A549 treated with RU486 at 1 μM for 4 hours (cell line): ENCODE results near the gene ADGRV1. TPM values are rescaled to one million over a fixed set of nuclear protein-coding genes. Genes with fewer than 3 reads are reported as not detected.

Experiments
- total RNA-seq: library from RNA; stranded (reverse); fragments of 200-300 nt; extraction: Qiagen RNA extraction; gene quantifications from 5 replicates; pipeline ENCODE4 v1.2.3, GENCODE V29; 2022; ENCODE audit warnings: low read depth

Gene ADGRV1, protein sequence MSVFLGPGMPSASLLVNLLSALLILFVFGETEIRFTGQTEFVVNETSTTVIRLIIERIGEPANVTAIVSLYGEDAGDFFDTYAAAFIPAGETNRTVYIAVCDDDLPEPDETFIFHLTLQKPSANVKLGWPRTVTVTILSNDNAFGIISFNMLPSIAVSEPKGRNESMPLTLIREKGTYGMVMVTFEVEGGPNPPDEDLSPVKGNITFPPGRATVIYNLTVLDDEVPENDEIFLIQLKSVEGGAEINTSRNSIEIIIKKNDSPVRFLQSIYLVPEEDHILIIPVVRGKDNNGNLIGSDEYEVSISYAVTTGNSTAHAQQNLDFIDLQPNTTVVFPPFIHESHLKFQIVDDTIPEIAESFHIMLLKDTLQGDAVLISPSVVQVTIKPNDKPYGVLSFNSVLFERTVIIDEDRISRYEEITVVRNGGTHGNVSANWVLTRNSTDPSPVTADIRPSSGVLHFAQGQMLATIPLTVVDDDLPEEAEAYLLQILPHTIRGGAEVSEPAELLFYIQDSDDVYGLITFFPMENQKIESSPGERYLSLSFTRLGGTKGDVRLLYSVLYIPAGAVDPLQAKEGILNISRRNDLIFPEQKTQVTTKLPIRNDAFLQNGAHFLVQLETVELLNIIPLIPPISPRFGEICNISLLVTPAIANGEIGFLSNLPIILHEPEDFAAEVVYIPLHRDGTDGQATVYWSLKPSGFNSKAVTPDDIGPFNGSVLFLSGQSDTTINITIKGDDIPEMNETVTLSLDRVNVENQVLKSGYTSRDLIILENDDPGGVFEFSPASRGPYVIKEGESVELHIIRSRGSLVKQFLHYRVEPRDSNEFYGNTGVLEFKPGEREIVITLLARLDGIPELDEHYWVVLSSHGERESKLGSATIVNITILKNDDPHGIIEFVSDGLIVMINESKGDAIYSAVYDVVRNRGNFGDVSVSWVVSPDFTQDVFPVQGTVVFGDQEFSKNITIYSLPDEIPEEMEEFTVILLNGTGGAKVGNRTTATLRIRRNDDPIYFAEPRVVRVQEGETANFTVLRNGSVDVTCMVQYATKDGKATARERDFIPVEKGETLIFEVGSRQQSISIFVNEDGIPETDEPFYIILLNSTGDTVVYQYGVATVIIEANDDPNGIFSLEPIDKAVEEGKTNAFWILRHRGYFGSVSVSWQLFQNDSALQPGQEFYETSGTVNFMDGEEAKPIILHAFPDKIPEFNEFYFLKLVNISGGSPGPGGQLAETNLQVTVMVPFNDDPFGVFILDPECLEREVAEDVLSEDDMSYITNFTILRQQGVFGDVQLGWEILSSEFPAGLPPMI (N-terminal part only)
- 0.42 to 1.1 TPM (median 0.82 TPM) in 5 replicates for total RNA-seq

DNA sequence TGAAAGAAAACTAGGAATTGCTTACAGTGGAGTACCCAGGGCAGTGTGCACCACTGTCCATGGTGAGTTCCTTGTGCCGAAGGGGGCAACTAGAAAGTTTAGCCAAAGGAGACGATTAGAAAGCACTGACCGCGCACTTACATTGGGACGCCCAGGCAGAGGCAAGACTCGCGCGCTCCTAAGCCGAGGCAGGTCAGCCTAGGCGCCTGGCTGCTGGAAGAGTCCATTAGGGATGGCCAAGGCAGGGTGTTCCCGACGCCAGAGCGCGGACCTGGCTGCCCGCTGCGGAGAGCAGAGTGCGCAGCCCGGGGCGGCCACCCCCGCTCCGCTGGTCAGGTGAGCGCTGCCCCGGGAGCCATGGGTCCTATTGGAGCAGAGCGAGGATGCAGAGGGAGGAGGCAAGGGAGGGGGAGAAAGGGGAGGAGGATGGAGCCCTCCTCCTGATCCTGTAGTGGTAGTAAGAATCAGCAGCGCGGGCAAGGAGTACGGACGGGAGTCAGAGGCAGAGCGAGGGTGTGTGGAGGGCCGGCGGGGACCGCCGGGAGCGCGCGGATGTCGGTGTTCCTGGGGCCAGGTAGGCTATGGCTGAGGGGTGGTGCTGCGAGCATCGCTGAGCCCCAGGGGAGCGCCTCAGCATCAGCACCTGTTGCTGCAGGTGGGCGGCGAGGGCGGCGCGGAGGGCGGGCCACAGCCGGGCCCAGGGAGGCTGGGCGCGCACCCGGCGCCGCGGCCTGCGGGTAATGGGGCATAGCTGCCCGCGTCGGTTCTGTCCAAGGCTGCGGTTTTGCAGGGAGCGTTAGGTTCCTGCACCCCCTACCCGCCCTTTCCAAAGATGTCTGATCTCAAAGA lies at the start of gene ADGRV1:
ADGRV1 (plus strand) TSS at position 454 of the 849 bp plus-strand sequence; CDS start at position 553, 99 bp downstream.

DNA sequence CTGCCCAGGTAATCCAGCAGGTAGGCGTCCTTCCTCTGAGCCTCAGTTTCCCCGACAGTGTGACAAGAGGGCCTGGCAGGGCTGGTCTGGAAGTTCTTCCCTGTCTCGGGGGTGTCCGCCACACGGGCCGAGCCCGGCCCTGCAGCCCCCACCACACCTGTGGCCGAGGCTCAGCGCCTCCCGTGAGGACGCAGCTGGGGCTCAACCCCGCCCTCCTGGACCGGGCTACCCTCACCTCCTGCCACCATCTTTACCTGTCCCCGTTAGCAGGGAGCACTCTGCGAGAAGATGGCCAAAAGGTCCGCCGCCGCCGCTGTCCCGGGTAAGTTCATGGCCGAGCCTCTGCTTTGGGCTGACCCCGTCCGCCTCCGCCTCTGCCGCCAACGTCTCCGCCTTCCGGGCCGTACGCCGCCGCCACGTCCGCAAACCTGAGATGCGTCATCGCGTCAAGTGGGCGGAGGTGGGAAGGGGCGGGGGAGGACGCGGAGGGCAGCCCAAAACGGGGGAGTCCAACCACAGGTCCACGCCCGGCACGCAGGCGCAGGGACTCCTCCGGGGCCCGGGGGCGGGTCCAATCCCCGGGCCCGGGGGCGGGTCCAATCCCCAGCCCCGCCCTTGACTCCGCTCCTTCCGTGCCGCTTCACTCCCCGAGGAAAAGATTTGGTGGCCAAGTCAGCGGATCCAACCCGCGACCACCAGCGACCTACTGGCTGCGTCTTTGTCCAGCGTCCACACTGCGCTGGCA lies 29.2 kb upstream of the ADGRV1 start, which contains the start of gene LYSMD3:
LYSMD3 (minus strand) TSS at position 391 of the 745 bp plus-strand sequence. CDS start 4,295 bp downstream, outside the sequence.

Other genes starting within 250 kb of the ADGRV1 start
- 15.7 to 32.5 TPM (median 24.0 TPM) in 5 replicates for gene CETN3, start 149.0 kb upstream of the ADGRV1 start, total RNA-seq
- 1.1 to 3.3 TPM (median 3.1 TPM) in 5 replicates for gene MBLAC2, start 84.0 kb upstream of the ADGRV1 start, total RNA-seq
- 12.6 to 19.9 TPM (median 14.5 TPM) in 5 replicates for gene POLR3G, start 83.9 kb upstream of the ADGRV1 start, total RNA-seq
- 3.8 to 10.6 TPM (median 8.4 TPM) in 5 replicates for gene LYSMD3, start 29.2 kb upstream of the ADGRV1 start, total RNA-seq